Activated CD8-positive, alpha-beta T cell treated with anti-CD3 and anti-CD28 coated beads for 36 hours (primary cell): Measurements from ENCODE around the gene NFASC. TPM values are rescaled to one million over a fixed set of nuclear protein-coding genes. Genes with fewer than 3 reads are reported as not detected.

Experiments
- ATAC-seq: fragments of 200-7000 bp; cut with Tn5 transposase; one replicate; pipeline ENCODE4 v1.10.0; 2021; ENCODE audit warnings: mild to moderate bottlenecking, moderate library complexity
- CTCF ChIA-PET: fragments of 350-600 bp; sonication (Branson Sonifier 250); formaldehyde crosslinking; loops from one replicate; lab custom pipeline; 2021; ENCODE audit warnings: antibody characterized with exemption; lab: Charles Lee
- POLR2A ChIA-PET: fragments of 350-600 bp; sonication (Branson Sonifier 250); formaldehyde crosslinking; loops from one replicate; lab custom pipeline; 2021; ENCODE audit warnings: antibody characterized with exemption; lab: Charles Lee
- DNase-seq: peaks from one replicate; pipeline ENCODE4 v3.0.0-alpha.2; 2020
- H3K27ac Mint-ChIP-seq: one replicate; pipeline ENCODE4 v1.8.0; 2021; ENCODE audit warnings: mild to moderate bottlenecking, mixed read lengths
- H3K27me3 Mint-ChIP-seq: one replicate; pipeline ENCODE4 v1.8.0; 2021; ENCODE audit warnings: mixed read lengths
- H3K36me3 Mint-ChIP-seq: one replicate; pipeline ENCODE4 v1.8.0; 2021; ENCODE audit warnings: low read depth, mixed read lengths
- H3K4me1 Mint-ChIP-seq: one replicate; pipeline ENCODE4 v1.8.0; 2021; ENCODE audit warnings: low read depth, mixed read lengths
- H3K4me3 Mint-ChIP-seq: one replicate; pipeline ENCODE4 v1.8.0; 2021; ENCODE audit warnings: mild to moderate bottlenecking, moderate library complexity, mixed read lengths
- H3K9me3 Mint-ChIP-seq: one replicate; pipeline ENCODE4 v1.8.0; 2021; ENCODE audit warnings: mixed read lengths
- intact Hi-C: fragments of 100-400 bp; cut with micrococcal nuclease; formaldehyde crosslinking; loops from one replicate; pipeline ENCODE4 v1.10.0; 2022
- total RNA-seq, 2 experiments: library from RNA; stranded (reverse); gene quantifications; one replicate each; pipeline ENCODE4 v1.2.3, GENCODE V29; 2021
- TF ChIP-seq, protein P1 (sequence below): fragments of 200-600 bp; IDR thresholded peaks from one replicate; pipeline ENCODE4 v1.8.0; 2022; ENCODE audit warnings: antibody characterized with exemption, mild to moderate bottlenecking

The NFASC gene
- total RNA-seq, 2 experiments from 2014 or later: not detected

GRCh38 chr1:204990721-204991341 lies 120.2 kb downstream of the NFASC start:
- intact Hi-C loops: no loop called here

DNA sequence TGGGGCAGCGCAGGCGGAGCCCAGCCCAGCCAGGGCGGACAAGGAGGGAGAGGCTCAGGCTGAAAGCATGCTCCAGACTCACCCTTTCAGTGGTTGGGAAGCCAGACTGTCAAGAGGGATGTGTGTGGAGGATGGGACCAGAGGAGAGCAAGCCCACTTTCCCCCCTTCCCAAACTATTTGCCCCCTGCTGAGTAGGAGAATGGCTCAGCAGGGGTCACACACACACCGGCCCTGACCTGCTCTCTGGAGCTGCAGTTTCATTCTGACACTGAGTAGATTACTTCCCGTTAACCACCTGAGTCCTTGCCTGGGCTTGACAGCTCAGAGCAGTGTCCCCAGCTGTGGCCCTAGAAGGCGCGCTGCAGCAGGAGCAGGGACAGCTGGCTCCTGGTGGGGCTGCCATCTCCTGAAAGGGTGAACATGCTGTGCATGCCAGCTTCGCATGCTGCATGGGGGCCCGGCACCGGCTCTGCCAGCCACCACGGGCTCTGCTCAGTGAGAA lies 120.7 kb downstream of the NFASC start:
- no peak for DNase-seq
- Mint-ChIP-seq H3K27ac (no peak overlapping the region), H3K36me3 (no peaks in the 10 kb centered on the region), H3K4me3 (no peak overlapping the region), H3K27me3 (no peaks in the 10 kb centered on the region), H3K9me3 (no peaks in the 10 kb centered on the region), H3K4me1 (peaks cover 12% of the 10 kb centered on the region)
- CTCF ChIA-PET: interaction anchor here (1.0 to 9.8 kb wide), 5 partner anchors 15 to 270 kb away, joined by 3 to 188 read pairs (median 9); no protein-coding TSS in a partner anchor
- ATAC-seq: no peak
- POLR2A ChIA-PET: no interaction called here
- intact Hi-C loops: no loop called here
- TF ChIP-seq, protein P1, sequence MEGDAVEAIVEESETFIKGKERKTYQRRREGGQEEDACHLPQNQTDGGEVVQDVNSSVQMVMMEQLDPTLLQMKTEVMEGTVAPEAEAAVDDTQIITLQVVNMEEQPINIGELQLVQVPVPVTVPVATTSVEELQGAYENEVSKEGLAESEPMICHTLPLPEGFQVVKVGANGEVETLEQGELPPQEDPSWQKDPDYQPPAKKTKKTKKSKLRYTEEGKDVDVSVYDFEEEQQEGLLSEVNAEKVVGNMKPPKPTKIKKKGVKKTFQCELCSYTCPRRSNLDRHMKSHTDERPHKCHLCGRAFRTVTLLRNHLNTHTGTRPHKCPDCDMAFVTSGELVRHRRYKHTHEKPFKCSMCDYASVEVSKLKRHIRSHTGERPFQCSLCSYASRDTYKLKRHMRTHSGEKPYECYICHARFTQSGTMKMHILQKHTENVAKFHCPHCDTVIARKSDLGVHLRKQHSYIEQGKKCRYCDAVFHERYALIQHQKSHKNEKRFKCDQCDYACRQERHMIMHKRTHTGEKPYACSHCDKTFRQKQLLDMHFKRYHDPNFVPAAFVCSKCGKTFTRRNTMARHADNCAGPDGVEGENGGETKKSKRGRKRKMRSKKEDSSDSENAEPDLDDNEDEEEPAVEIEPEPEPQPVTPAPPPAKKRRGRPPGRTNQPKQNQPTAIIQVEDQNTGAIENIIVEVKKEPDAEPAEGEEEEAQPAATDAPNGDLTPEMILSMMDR: no peak

More at GRCh38 chr1:204990721-204991341, 120.2 kb downstream of the NFASC start:
- CTCF ChIA-PET: interaction anchor here (1.0 to 9.8 kb wide), 5 partner anchors 14 to 271 kb away, joined by 3 to 188 read pairs (median 18); no protein-coding TSS in a partner anchor
- Mint-ChIP-seq H3K27ac (no peak overlapping the region), H3K9me3 (no peaks in the 10 kb centered on the region), H3K27me3 (no peaks in the 10 kb centered on the region), H3K4me3 (no peak overlapping the region), H3K36me3 (no peaks in the 10 kb centered on the region), H3K4me1 (peaks cover 12% of the 10 kb centered on the region)
- DNase-seq: no peak
- TF ChIP-seq, protein P1: no peak
- POLR2A ChIA-PET: no interaction called here
- ATAC-seq: no peak

- Mint-ChIP-seq H3K4me3 (no peak overlapping the region), H3K36me3 (no peaks in the 10 kb centered on the region), H3K4me1 (peaks cover 12% of the 10 kb centered on the region), H3K27me3 (no peaks in the 10 kb centered on the region), H3K9me3 (no peaks in the 10 kb centered on the region), H3K27ac (peak overlapping the region; percentile 26)
- DNase-seq (peak; percentile 50), ATAC-seq (peak; percentile 34)
- intact Hi-C loops: no loop called here
- CTCF ChIA-PET: interaction anchor here (1.0 to 9.8 kb wide), 8 partner anchors 14 to 269 kb away, joined by 3 to 188 read pairs (median 3); no protein-coding TSS in a partner anchor
- TF ChIP-seq, protein P1: no peak
- POLR2A ChIA-PET: no interaction called here
Measured at GRCh38 chr1:204992201-204992997, 121.7 kb downstream of the NFASC start.

DNA sequence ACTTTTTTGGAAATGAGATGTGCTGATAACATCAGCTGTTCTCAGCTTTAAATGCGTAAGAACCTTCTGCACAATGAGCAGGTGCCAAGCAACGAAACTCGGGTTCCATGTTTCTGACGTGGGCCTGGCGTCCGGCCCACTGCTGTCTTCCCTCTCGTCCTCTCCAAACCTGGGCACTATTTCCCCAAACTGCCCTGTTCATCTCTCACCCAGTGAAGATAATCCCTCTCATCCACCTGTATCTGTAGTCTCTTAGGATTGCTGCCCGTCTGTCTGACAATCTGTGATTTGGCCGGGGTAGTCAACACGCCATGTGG lies 122.3 kb downstream of the NFASC start:
- DNase-seq (no peak), ATAC-seq (no peak)
- ChIA-PET POLR2A (no interaction called here), CTCF (interaction anchor here (1.0 to 9.8 kb wide), 6 partner anchors 13 to 264 kb away, joined by 3 to 188 read pairs (median 6); no protein-coding TSS in a partner anchor)
- H3K9me3 Mint-ChIP-seq: no peaks in the 10 kb centered on the region
- peaks cover 12% of the 10 kb centered on the region for H3K4me1 Mint-ChIP-seq
- no peak overlapping the region for H3K27ac Mint-ChIP-seq
- TF ChIP-seq, protein P1: no peak
- intact Hi-C loops: no loop called here
- no peak overlapping the region for H3K4me3 Mint-ChIP-seq
- H3K27me3 Mint-ChIP-seq: no peaks in the 10 kb centered on the region
- no peaks in the 10 kb centered on the region for H3K36me3 Mint-ChIP-seq
